GM21423 (cell line): ENCODE results near the gene MAP3K7.
A peak's percentile ranks its signal among the peaks of the same experiment; 100 is the strongest.

Experiments
- ATAC-seq: cut with Tn5 transposase; IDR thresholded peaks from one replicate; pipeline ENCODE4 v1.9.1; 2021; ENCODE audit warnings: mild to moderate bottlenecking, moderate library complexity; ENCODE audit not compliant: unreplicated experiment

MAP3K7 gene

DNA sequence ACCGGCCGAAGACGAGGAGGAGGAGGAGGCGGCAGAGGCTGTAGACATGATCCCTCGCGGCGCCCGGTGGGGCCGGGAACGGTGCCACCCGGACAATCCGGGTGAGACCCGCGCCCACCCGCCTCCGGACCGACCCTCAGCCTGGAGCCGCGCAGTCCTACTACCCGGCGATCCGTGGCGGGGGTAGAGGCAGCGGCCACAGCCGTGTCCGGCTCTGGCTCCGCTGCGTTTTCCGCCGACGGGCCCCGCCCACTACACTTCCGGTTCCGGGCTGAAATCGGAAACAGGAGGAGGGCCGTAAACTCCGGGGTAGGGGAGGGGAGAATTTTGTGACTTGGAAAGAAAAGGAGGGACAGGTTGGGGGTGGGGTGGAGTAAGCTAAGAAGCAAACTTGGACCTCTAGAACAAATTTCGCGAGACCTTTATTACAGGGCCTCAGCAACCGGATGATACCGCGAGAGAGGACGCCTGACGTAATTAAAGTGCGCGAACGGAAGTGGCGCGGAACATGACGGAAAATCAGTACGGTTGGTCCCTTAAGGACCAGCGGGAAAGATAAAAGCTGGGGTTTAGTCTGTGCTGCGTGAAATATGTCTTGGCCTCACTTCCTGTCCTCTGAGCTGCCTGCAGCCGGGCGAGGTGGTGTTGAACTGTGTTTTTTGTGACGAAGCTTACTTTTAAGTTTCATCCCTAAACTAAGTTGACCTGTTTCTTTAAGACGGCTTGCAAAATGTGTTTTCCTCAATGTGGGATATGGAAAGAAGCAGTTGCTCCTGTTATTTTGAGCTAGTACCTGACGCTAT lies at the start of gene MAP3K7:
Gene MAP3K7, minus strand, starts transcription at position 237 of the 803 bp plus-strand sequence. Its CDS starts 189 bp downstream, at position 48.
- peak; percentile 85 for ATAC-seq

DNA sequence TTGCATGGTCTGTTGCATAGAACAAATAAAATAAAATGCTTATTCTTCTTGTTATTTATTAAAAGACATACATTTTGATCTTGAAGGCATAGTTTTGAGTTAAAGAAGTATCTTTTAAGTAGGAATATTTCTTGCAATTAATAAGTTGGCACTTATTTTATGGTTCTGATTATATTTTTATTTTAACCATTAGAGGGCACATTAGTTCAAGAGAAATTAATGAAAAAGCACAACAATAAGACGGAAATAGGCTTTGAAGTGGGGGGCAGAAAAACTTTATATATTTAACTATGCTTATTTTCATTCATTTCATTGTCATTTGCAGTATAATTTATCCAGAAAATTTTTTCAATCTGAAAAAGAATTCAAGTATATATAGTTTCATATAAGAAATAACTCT lies 44.2 kb upstream of the MAP3K7 start:
- ATAC-seq: no peak

DNA sequence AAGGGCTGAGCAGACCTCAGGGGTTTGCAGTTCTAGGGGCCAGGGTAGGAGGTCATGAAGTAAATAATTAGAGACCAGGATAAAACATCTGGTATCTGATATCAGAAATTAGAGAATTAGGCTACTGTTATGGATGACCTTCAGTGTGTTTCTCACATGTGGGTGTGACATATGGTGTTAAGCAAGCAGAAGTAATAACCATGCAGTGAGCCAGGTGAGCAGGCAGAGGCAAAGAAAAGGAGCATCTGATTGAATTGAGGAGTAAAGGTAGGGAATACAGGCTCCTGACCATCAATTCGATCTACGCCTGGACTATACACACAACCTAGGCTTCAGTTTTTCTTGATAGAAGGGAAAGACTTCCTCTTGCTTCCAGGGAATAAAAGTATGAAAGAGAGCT lies 34.7 kb upstream of the MAP3K7 start:
- ATAC-seq: no peak

DNA sequence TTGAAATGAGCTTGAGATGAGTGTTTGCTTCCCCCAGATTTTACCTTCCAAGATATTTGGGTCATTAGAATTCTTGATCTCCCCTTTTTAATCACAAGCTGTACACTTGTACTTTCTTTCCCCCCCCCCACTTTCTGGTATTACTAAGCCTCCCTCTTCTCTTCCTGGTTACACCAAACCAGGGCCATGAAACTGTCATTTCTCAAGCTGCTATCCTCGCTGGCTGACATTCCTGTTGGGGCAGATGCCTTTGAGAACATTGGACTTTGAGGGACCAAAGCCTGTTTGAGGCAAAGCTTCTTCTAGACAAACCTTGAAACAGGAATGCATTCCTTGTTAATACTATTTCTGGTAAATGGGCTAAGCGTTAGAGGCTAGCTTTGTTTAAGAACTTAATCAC lies 32.3 kb upstream of the MAP3K7 start:
- no peak for ATAC-seq

DNA sequence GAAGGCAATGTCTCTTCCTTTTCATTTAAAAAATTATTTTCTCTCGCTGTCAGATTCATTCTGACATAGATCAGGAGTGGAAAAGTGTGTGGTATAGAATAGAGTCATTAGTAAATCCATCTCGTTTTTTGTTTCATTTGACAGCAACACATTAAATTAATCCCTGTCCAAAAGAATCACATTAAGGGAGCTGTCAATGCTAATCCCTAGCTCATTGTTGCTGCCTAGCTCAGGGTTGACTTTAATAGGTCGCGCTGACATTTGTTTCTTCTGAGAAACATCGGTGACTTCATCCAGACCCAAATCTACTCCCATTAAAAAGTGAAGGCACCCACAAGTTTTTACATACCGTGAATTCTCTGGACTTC lies 25.4 kb upstream of the MAP3K7 start:
- no peak for ATAC-seq

DNA sequence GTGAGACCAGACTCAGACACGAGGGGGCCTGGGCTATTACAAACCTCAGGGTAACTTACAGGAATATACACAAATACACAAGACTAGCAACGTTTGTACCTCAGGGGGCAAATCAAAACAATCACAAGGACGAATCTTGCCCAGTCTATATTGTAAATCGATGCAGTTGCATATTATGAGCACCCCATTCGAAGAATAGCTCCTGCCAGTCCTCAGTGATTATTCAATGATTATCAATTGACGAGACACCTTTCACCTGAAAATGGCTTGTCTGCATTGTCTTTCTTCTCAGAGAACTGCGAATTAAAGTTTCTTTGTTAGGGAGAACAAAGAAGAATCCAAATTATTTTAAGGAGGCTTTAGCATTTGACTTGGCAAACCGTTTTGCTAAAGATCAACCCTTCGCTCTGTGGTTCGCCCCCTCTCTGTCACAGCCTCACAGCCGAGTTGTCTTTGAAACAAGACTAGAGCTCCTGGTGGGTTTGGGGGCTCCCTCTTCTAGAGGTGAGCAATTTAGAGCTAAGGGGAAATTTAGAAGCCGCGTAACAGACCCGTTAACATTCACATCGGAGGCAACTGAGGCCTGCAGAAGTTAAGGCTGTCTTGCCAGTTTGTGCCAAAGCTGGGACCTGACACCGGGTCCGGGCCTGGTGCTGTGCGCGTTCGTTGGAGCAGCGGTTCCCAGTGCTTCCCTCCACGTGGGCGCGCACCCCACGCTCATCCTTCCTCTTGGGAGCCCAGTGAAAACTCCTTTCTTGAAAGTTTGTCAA lies 24.9 kb upstream of the MAP3K7 start:
- no peak for ATAC-seq

DNA sequence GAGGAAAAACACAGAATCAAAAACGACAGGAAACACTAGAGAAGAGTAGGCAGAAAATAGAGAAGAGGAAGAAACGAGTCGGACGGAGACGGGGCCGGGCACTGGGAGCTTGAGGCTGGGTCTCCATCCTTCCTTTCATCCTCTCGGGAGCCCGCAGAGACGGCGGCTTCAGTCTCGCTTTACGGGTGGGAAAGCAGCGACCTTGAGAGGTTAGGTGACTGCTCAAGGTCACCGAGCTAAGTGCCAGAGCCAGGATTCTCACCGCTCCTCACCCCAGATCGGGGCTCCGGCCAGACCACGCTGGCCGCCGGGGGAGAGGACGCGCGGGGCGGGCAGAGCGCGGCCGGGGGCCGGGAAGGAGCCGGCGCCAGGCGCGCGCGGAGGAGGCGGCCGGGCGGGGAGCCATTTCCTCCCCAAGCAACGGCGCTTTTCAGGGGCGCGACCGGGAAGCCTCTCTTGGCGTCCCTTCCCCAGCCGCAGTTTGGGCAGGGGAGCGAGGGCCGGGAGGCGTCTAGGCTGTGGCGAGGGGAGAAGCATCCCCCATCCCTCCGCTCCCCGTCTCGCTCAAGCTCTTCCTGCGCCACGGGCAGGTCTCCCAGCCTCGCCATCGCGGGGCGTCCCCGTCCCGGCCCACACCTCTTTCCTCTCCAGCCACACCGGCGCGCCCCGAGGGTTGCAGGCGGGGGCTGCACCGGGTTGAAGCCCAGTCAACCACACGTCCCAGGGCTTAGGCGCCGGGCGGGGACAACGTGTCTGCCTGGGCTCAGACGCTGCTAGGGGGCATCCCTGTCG lies 24.1 kb upstream of the MAP3K7 start:
- ATAC-seq: peak; percentile 53

DNA sequence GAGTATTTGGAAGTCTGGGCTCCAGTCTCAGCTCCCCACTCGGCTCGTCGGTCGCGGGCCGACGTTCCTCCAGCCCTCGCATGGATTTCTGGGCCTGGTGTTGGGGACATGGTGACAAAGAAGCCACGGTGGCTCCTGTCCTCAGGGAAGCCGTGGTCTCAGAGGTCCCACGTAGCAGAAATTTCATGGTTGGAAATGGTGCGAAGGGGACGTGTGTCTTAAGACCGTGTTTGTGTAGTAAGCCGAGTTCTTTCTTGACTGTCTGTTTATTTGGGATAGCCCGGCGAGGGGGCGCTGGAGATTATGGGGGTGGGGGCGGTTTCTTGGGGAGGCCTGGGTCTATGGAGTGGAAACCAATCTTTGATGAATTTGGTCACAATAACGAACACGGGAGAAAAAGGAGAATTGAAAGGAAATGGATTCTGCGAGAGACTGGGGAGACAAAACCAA lies 23.5 kb upstream of the MAP3K7 start:
- ATAC-seq: no peak

DNA sequence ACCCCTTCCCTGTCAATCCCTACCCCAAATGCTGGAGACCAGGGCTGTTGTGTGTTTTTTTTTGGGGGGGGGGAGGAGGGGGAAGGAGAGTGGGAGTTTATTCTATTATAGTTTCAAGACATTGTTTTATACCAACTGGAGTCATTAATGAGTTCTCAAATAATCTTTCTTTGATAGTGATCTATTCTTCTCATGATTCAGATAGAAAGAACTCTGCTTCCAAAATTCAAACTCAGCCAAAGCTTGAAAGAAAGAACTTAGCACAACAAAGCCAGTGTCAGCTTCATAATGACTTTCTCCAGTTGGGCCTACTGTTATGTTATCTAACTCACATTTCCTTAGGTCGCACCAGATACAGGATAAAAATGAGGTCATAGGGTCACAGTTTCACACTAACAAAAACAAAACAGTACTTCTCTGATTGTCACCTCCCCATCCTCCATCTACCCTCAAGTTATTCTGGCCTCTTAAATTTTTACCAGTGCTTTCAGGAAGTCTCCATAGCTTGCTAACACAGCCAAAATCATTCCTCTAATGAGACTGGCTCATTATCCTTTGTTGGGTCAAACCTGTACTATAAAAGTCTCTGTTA lies 19.0 kb upstream of the MAP3K7 start:
- no peak for ATAC-seq

DNA sequence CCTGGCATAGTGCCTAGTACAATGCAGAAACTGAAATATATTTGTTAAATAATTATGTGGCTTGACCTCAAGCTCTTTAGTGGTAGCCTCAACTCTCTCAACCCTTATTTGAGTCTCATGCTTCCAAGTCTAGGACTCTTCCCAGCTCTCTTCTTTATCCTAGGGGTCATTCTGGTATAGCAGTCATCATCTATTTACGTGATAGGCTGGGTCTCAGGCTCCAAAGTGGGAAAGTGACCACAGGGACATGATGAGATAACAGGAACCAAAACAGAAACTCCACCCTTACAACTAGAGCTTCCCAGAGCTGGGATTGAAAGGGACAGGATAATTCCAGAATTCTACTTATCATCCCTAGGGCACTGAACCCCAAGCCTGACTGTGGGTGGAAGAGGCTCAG lies 17.7 kb upstream of the MAP3K7 start:
- no peak for ATAC-seq

DNA sequence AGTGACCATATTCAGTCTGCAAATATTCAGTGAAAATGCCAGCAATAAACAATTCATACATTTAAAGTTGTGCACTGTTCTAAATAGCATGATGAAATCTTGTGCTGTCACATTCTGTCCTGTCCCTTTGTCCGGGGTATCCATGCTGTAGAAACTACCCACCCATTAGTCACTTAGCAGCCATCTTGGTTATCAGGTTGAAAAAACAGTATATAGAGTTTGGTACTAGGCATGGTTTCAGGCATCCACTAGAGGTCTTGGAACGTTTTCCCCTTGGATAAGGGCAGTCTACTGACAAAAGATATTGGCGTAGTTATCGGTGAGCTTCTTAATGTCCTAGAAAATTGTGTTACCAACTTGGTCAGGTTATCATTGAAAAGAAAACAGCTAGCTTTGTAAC lies 12.3 kb upstream of the MAP3K7 start:
- no peak for ATAC-seq

DNA sequence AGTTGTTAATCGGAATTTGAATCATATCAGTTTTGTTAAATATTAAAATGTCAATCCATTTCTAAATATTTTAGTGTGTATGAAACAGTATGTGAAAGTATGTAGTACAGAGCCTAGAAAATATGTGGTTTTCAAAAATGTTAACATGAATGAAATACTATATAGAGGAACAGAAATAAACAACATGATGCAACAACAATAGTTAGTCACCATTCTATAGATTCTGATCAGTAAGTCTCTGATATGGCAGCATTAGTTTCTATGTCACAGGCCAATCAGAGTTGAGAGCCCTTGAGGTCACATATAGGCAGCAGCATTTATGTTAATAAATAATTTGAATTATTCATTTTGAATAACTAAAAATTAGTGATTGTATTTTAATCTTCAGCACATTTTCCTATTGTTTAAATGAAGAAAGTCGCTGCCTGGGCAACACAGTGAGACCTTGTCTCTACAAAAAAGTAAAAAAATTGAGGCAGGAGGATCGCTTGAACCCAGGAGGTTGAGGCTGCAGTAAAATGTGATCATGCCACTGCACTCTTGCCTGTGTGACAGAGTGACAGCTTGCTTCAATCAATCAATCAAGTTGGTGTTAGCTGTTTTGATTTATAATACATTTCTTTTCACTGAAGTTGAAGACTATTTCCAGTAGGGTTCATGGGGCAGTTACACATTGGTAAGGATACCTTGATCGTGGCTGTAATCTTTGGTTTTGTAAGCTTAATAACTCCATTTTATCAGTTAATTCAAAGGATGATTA lies 11.5 kb upstream of the MAP3K7 start:
- ATAC-seq: no peak

DNA sequence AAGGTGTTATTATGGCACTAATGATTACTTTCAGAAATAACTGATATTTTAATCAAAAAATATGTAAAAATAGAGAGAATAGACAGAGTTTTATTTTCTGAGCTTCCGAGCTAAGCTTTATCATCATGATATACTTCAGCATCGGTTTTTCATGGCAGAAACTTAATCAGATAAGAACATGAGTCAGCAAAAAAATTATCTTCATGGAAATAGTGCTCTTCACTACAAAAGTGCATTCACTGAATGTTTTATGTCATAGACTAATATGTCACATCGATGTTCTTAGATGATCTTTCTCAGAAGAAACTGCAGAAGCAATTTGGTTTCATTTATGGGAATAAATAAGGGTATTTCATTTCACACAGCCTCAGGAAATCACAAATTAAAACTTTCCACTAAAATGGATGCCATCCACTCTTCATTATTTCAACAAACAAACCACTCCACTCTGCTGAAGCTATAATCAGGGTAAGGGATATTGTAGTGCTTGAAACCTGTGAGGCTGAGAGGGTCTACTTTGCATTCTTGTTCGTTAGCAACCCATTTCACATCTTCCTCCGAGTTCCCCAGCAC lies 10.2 kb upstream of the MAP3K7 start:
- ATAC-seq: no peak

DNA sequence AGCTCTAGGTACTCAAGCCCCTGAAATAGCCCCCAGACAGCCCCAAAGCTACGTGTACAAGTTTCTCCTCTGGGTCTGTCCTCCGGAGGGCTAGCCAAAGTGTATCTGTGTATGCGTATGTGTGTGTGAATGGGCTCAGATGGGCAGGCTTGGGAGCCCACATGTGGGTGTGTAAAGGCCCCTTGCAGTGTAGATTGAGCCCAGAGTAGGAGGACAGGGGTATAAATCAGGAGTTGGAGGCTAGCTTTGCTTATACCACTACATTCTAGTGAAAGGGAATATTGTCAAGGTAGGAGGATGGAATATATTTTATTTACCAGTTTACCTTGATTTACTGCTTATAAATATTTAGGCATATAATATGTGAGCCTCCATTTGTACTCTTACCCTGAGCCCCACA lies 9.0 kb upstream of the MAP3K7 start:
- no peak for ATAC-seq

DNA sequence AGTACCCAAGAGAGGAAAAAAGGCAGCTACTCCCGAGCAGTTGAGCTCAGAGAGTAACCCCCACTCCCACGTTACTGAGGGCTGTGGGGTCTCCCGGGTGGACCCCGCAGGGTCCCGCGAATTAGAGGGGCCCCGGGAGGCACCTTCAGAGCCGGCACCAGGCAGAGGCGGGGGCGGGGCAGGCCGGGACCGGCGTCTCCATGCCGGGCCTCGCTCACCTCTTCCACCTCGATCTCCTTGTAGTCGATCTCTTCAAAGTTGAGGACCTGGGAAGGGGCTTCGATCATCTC lies 381 bp downstream of the MAP3K7 start:
- peak; percentile 17 for ATAC-seq

DNA sequence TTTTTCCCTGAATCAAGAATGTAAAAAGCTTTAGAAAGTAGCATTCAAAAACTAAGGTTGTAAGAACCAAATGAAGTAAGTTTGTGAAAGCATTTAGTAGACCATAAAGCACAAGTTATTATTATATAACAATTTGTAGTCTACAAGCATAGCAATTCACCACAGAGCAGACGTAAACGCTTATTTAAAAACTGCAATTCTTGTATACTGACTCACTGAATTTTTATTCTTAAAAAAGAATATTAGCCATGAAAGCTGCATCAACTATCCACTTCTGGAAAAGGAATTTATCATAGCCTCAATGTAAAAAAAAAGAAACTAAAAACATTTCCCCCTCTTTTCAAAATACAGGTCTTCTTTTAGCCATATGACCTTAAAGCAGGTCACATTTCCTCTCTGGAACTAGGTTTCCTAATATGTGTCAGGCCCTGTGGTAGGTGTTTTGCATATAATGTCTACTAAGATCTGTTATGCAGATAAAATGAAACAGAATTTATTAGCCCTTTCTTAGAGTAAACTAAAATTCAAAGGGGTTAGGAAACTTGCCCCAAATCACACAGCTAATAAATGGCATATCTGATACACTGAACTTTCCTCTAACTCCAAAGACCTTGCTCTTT lies 2.1 kb downstream of the MAP3K7 start:
- ATAC-seq: peak; percentile 21

DNA sequence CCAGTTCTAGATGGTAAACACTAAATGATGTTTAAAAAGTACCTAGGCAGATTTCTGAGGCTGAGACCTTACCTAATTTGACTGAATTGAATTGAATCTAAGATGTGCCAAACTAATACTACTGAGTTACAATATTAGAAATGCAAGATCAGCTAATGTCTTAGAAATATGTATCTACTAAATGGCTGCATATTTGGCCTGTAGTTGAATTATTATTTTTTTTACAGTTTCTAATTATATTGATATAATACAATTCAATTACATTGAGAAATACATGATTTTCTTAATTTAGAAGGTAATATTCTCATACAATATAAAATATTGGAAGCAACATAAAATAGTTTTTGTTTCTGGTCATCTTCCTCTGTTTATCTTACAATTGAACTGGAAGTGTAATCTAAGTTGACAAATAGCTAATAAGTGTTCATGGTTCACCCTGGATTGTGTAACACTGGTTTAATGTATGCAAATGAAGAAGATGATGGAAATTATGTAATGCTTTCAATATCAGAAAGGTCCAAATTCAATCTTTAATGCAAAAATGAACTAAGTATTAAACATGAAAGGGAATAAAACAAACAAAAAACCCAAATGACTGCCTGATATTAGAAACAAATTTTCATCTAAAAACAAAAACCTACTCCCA lies 2.9 kb downstream of the MAP3K7 start:
- ATAC-seq: no peak

DNA sequence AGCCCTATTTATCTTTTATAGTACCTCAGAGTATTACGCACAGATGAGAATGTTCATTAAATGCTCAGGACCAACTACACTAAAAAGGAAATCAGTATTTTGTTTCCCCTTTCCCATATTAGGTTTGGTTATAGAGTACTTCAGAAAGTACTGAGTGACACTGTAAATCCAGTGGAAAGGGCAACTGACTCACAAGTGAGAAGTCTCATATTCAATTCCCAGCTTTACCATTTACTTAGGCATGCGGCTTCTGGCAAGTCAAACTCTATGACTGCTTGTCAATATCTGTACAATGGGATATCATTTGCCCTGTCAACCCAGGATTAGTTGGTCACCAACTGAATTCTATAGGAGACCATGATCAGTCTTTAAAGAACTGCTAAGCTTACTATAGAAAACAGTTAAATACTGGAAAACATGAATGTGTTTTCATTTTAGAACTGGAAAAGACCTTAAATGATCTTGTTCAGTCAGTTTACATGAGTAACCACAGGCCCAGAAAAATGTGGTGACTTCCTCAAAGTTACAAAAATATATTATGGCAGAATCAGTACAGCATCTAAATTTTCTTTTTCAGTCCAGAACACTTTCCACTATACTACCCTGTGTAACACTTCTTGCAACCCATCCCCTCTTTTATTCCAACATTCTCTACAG lies 3.6 kb downstream of the MAP3K7 start:
- no peak for ATAC-seq

DNA sequence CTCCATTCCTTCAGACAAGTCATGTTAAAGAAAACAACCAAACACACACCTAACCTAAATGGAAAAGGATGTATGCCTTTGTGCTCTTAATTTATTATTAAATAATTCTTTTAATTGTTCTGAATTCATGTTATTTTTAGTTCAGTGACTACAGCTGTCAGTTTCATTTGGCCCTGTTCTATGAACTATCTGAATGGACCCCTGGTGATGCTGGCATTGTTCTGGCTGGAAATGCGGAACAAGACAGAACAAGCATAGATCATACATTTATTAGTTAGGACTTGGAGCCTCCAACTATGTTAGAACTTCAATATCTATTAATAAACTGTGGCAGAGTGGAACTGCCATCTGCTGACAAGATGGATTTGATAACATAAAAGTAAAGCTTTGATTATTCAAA lies 5.7 kb downstream of the MAP3K7 start:
- ATAC-seq: no peak
